OCI-LY1 (cell line): Measurements from ENCODE around the gene RASGRF1.

Experiments used
- H2AFZ ChIP-seq: fragments of 200-600 bp; sonication (generic), shearing (Covaris generic); 2 replicates; pipeline ENCODE4 v1.6.0; 2014; ENCODE audit warnings: antibody characterized with exemption, mild to moderate bottlenecking, low read length
- H3F3A ChIP-seq: fragments of 200-600 bp; sonication (generic), shearing (Covaris generic); 2 replicates; pipeline ENCODE4 v1.6.0; 2014; ENCODE audit warnings: mild to moderate bottlenecking, antibody characterized with exemption, low read length, moderate library complexity; ENCODE audit not compliant: insufficient read depth
- H3K27ac ChIP-seq: fragments of 200-600 bp; sonication (generic); 2 replicates; pipeline ENCODE4 v1.5.1; 2014; ENCODE audit warnings: low read length, mixed run types, mild to moderate bottlenecking, low read depth; ENCODE audit not compliant: poor library complexity, severe bottlenecking
- H3K27me3 ChIP-seq: fragments of 200-600 bp; sonication (generic); 2 replicates; pipeline ENCODE4 v1.6.0; 2014; ENCODE audit warnings: antibody characterized with exemption, mild to moderate bottlenecking, low read length, moderate library complexity; ENCODE audit not compliant: insufficient read depth
- H3K36me3 ChIP-seq: fragments of 200-600 bp; sonication (generic); 2 replicates; pipeline ENCODE4 v1.6.1; 2014; ENCODE audit warnings: mild to moderate bottlenecking, antibody characterized with exemption, low read length, moderate library complexity, mixed read lengths; ENCODE audit not compliant: insufficient read depth
- H3K4me1 ChIP-seq: fragments of 200-600 bp; sonication (generic); 2 replicates; pipeline ENCODE4 v1.5.1; 2014; ENCODE audit warnings: mild to moderate bottlenecking, low read length, moderate library complexity; ENCODE audit not compliant: insufficient read depth, severe bottlenecking
- H3K4me2 ChIP-seq: fragments of 200-600 bp; sonication (generic), shearing (Covaris generic); 2 replicates; pipeline ENCODE4 v1.6.1; 2014; ENCODE audit warnings: low read length
- H3K4me3 ChIP-seq: fragments of 200-600 bp; sonication (generic); 2 replicates; pipeline ENCODE4 v1.5.1; 2014; ENCODE audit warnings: low read length, low read depth, mild to moderate bottlenecking, mixed read lengths; ENCODE audit not compliant: poor library complexity, severe bottlenecking
- H3K79me2 ChIP-seq: fragments of 200-600 bp; shearing (Covaris generic); 2 replicates; pipeline ENCODE4 v1.6.1; 2016; ENCODE audit warnings: mixed run types, low read length, mixed read lengths; ENCODE audit not compliant: insufficient read depth
- H3K9ac ChIP-seq: fragments of 200-600 bp; sonication (generic), shearing (Covaris generic); 2 replicates; pipeline ENCODE4 v1.6.1; 2014; ENCODE audit warnings: mild to moderate bottlenecking, low read length, mixed read lengths
- H3K9me2 ChIP-seq: fragments of 200-600 bp; sonication (generic), shearing (Covaris generic); 2 replicates; pipeline ENCODE4 v1.6.1; 2014; ENCODE audit warnings: low read depth, mild to moderate bottlenecking, low read length, mixed read lengths
- H3K9me3 ChIP-seq: fragments of 200-600 bp; shearing (Covaris generic); 2 replicates; pipeline ENCODE4 v1.6.1; 2014; ENCODE audit warnings: low read length, mixed read lengths
- H4K20me1 ChIP-seq: fragments of 200-600 bp; sonication (generic), shearing (Covaris generic); 2 replicates; pipeline ENCODE4 v1.6.0; 2016; ENCODE audit warnings: mild to moderate bottlenecking, low read length; ENCODE audit not compliant: insufficient read depth
- CTCF ChIP-seq: fragments of 200-600 bp; sonication (generic), shearing (Covaris generic); IDR thresholded peaks from 2 replicates; pipeline ENCODE4 v1.5.1; 2017; ENCODE audit warnings: mild to moderate bottlenecking, antibody characterized with exemption, low read length, moderate library complexity, mixed read lengths
- EZH2 ChIP-seq: fragments of 200-600 bp; sonication (generic), shearing (Covaris generic); IDR thresholded peaks from 2 replicates; pipeline ENCODE4 v1.8.0; 2017; ENCODE audit warnings: borderline replicate concordance, mixed run types, mild to moderate bottlenecking, antibody characterized with exemption, low read length, moderate library complexity, mixed read lengths

RASGRF1 gene

GRCh38 chr15:79003896-79004295, 86.7 kb downstream of the RASGRF1 start:
- H3K27ac ChIP-seq, result peak overlapping the region; percentile 93
- peaks cover 6% of the 10 kb centered on the region for H3K36me3 ChIP-seq
- H3K4me2 ChIP-seq, result peak overlapping the region; percentile 71
- TF ChIP-seq EZH2, result no peak
- no peak for TF ChIP-seq CTCF
- H3K9ac ChIP-seq, result peak overlapping the region; percentile 68
- H3K9me2 ChIP-seq, result no peaks in the 10 kb centered on the region
- H3K79me2 ChIP-seq, result no peaks in the 10 kb centered on the region
- peaks cover 3% of the 10 kb centered on the region; the same call in 1 of the 2 replicates for H3F3A ChIP-seq
- H2AFZ ChIP-seq, result no peak overlapping the region
- no peaks in the 10 kb centered on the region for H3K27me3 ChIP-seq
- H3K4me3 ChIP-seq, result peak overlapping the region; percentile 43
- peaks cover 72% of the 10 kb centered on the region for H3K4me1 ChIP-seq
- no peaks in the 10 kb centered on the region for H4K20me1 ChIP-seq
- no peaks in the 10 kb centered on the region for H3K9me3 ChIP-seq

- Histone ChIP-seq H3K27ac (peak overlapping the region; percentile 93), H4K20me1 (no peaks in the 10 kb centered on the region), H3K4me2 (peak overlapping the region; percentile 71), H3K79me2 (no peaks in the 10 kb centered on the region), H3K9me3 (no peaks in the 10 kb centered on the region), H3K27me3 (no peaks in the 10 kb centered on the region), H3K9me2 (no peaks in the 10 kb centered on the region), H2AFZ (no peak overlapping the region), H3K36me3 (peaks cover 6% of the 10 kb centered on the region), H3K4me3 (peak overlapping the region; percentile 43), H3F3A (peaks cover 3% of the 10 kb centered on the region; the same call in 1 of the 2 replicates), H3K9ac (peak overlapping the region; percentile 68), H3K4me1 (peaks cover 66% of the 10 kb centered on the region)
- TF ChIP-seq EZH2 (no peak), CTCF (no peak)
Measured at GRCh38 chr15:79003301-79003700, 87.3 kb downstream of the RASGRF1 start.

- H3K4me3 ChIP-seq, result peak overlapping the region; percentile 43
- no peaks in the 10 kb centered on the region for H3K9me2 ChIP-seq
- H4K20me1 ChIP-seq, result no peaks in the 10 kb centered on the region
- H3K4me2 ChIP-seq, result peak overlapping the region; percentile 71
- peak overlapping the region; percentile 68; the same call in 1 of the 2 replicates for H3K9ac ChIP-seq
- H3K36me3 ChIP-seq, result peaks cover 6% of the 10 kb centered on the region
- H3K9me3 ChIP-seq, result no peaks in the 10 kb centered on the region
- TF ChIP-seq CTCF, result peak; percentile 27; the same call in 1 of the 2 replicates
- no peak for TF ChIP-seq EZH2
- no peaks in the 10 kb centered on the region for H3K27me3 ChIP-seq
- H3K27ac ChIP-seq, result peak overlapping the region; percentile 93
- no peak overlapping the region for H2AFZ ChIP-seq
- H3K79me2 ChIP-seq, result no peaks in the 10 kb centered on the region
- H3K4me1 ChIP-seq, result peaks cover 59% of the 10 kb centered on the region
- H3F3A ChIP-seq, result peaks cover 3% of the 10 kb centered on the region; the same call in 1 of the 2 replicates
Measured at GRCh38 chr15:79002581-79002980, 88.0 kb downstream of the RASGRF1 start.
